GM19351 (cell line): ENCODE results near the gene PON2.
"Not testable (repeated sequence)": the region's sequence is repeated elsewhere in the genome, so short reads cannot be mapped to it uniquely, and the experiment has no call there.

ENCODE experiments used
- ATAC-seq: cut with Tn5 transposase; IDR thresholded peaks from one replicate; pipeline ENCODE4 v1.9.1; 2021; ENCODE audit warnings: mild to moderate bottlenecking, moderate library complexity; ENCODE audit not compliant: unreplicated experiment

The PON2 gene

DNA sequence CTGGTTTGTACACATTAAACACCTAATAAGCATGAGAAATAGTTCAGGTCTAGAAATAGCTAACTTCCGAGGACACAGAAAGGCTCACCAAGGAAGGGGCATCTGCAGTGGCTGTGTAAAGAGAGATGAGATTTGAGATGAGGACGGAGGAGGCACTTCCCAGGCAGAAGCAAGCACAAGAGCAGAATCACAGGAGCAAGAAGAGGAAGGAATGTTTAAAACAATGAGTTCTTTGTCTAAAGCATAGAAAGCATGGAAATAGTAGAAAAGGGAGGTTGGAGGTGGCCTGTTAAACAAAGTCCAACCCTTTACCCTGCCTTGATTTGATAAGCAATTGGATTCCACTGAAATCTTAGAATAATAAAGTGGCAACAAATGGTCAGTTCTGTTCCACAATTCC is 27.1 kb downstream of the PON2 start:
- no peak for ATAC-seq

DNA sequence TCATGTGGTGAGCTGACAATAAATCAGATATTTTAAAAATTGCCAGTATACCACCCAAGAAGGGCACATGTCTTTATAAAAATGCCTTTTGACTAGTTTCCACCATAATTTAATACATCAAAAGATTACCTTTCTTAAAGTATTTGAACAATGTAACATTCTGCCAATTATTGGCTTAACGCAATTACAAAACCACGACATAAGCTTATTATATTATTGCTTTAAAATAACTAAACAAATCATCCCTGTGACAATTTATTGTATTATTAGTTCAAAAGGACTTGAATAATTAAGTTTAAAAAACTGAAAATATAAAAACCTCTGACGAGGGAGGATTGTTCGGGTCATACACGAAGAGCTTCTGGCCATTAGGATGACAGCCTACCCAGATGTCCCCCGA is 29.0 kb downstream of the PON2 start:
- ATAC-seq: no peak

DNA sequence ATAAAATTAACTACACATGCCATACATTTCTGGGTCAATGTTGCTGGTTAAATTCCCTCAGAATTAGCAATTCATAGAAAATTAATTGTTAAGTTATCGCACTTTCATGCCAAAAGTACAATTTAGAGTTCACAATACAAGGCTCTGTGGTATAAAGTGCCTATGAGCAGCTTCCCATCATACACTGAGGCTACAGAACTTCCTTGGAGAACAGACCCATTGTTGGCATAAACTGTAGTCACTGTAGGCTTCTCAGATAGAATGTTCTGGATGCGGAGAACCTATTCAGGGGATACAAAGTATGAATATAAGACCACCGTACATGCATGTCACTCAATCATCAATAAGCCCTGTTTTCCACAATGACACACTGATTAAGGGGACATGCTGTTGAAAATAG is 29.6 kb downstream of the PON2 start:
- no peak for ATAC-seq

DNA sequence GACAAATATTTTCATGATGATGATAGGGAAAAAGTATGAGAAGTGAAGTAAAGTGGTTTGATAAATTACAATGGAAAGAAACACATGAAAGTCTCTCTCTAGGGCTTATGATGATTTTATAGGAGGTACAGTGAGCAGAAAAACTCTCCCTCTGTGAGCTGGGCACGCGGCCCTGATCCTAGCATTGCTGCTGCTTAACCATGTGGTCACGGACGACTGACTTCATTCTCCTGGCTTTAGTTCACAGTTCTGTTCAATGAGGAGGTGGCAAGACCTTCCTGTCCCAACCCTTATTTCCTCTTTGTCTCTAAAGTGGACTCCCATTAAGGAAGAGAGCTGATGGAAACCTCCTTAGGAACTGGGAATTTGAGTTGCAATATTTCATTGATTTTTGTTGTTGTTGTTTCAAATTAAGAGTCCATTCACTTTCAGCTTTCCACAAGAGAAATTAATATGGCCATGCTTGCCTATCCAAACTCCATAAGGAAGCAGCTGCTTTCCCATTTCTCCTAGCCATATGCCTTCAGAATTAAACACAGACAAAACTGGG is 30.4 kb downstream of the PON2 start:
- ATAC-seq: no peak

DNA sequence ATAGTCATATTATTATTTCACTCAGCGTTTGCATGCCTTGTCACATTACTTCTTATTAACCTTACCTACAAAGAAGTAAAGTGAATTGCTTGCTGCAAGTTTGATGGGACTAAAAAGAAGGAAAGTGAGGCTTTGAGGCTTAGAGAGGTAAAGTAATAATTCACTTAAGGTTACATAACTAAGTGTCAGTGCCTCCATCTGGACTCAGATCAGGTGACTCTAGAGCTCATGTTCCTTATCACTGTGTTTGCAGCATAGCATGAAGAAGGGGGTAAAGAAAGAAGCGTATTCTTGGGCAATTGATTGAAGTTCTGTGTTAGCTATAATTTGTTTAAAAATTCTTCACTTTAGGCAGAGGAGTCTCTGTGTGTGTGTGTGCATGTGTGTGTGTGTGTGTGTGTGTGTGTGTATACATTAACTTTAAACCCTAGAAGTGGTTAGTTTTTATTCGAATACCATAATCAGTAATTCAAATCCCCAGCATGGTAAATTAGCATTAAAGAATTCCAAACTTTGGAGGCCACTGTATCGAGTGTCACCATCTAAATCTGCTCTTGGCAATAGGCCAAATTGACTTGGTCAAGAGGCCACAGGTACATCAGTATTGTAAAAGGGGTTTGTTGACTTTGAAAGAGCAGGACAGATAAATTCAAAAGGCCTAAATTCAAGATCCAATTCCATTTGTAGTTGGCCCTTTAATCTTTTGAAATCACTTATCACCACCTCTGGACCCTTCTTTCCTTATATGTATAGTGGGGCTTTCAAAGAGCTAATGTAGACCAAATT is 36.5 kb downstream of the PON2 start:
- no peak for ATAC-seq

DNA sequence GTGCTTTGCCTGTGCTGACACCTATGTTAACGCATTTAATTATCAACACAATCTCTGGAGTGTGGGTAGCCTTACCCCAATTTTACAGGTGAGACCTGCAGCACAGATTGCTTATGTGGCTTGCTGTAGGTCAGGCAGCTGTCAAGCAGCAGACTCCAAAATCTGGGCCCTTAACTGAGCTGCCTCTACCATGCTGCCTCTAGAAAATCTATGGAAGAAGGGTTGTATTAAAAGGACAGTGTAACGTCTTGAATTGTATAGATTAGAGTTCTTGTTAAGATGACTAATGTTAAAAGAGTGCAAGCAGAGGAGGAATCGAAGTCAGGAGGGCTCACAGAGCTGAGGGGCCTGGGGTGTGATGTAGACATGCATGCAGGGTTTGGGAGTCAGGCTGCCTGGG is 37.4 kb downstream of the PON2 start:
- ATAC-seq: no peak

DNA sequence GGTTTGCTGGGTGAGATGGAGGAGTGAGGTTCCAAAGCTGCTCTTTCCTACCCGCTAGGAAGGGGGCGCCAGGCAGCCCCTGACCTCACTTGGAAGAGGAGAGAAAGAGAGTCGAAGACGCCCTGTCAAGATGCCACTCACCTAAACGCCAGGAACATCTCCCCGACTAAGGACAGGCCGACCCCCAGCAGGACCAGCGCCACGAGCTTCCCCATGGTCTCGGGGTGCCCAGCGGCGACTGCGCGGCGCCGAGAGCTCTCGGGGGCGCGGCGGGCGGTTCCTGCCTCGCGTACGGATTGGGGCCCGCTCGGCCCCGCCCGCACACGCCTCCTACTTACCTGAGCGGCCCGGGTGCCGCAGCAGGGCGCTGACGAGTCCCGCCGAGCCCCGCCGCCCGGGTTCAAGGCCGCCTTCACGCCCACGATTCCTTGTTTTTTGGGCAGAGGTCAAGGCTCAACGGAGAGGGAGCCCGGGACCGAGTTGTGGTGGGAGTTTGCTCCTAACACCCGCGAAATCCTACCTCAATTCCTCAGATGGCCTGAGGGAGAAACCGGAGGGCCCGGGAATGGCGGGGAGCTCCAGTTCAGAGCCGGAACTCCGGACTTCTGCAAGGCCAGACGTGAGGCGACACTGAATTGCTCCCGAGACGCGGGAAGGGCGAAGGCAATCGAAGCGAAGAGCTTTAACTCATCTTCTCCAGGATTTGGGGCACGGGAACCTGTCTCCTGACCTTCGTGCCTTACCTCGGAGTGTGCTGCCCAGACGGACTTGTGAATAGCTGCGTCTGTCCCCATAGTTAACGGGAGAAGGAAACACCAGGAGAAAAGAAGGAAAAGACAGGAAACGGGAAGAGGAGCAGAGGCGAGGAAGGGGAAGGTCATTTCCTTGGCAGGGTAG is 38.4 kb downstream of the PON2 start, which contains the start of gene PON3:
PON3 (minus strand) TSS at position 240 of the 897 bp plus-strand sequence; CDS start at position 215, 25 bp downstream.
- peak; percentile 52 for ATAC-seq

DNA sequence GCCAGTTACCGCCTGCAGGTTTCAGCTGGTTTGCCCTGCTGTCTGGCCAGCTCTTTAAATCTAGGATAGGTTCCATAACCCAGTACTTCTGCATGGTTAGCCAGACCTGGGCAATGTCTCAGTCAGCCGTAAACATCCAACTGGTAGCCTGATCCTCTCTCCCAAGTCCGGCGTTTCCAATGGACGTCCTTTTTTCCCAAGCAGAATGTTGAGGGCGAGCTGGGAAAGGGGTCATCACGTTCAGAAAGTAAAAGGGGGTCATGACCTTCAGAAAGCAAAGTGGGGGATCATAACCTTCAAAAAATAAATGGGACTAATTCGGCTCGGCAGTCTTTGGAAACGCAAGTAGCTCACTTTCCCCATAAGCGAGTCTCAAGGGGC is 39.1 kb downstream of the PON2 start:
- ATAC-seq: no peak

DNA sequence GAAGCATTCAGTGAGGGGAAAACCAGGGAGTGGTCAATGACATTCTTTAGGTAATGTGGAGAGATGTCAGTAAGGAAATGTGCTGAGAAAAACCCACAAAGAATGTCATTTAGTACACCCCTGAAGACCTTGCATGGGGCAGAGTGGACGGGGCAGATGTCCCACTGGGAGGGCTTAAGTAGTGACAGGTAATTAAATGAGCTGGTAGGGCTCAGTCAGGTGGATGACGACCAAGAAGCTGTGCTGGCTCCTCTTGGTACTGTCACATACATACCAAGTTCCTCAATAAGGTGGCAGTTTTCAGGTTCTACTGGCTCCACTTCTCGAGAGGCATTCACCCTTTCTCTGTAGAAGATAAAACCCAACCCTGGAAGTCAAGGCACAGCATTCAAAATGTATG is 40.5 kb downstream of the PON2 start:
- ATAC-seq: no peak

DNA sequence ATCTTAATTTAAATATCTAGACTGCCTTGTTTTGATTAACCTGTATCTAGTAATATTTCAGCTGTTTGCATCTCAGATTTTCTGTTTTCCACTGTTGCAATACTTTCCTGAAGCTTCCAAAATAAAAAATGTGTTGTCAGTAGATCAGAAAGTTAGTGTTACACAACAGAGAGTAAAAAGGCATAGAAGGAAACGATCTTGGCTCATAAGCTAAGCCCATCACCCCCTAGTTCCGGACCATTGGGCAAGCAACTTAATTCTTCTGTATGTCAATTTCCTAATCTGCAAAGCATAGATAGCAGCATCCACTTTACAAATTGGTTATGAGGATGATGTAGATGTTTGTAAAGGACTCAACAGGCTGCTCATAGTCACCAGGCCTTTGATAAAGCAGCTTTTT is 43.1 kb downstream of the PON2 start:
- no peak for ATAC-seq

DNA sequence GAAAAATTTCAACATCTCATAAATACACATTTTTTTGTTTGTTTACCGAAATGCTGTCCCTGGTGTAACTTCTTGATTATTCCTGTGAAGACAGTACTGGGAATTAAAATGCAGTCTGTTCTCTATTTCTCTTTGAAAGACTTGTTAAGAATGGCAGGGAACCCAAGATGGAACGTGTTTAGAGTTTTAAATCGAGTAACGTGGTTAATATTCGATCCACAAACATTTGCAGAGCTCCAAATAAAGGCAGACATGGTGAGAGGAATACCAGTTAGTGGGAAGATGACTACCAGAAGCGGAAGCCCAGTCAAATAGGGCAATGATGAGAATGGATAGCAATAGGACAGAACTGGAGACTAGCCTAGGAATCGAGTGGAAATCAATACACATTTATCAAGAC is 45.3 kb downstream of the PON2 start:
- ATAC-seq: no peak

DNA sequence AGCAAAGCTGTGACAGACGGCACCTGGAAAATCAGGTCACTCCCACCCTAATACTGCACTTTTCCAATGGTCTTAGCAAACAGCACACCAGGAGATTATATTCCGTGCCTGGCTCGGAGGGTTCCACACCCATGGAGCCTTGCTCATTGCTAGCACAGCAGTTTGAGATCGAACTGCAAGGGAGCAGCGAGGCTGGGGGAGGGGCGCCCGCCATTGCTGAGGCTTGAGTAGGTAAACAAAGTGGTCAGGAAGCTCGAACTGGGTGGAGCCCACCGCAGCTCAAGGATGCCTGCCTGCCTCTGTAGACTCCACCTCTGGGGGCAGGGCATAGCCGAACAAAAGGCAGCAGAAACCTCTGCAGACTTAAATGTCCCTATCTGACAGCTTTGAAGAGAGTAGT is 55.4 kb downstream of the PON2 start:
- not testable (repeated sequence) for ATAC-seq

DNA sequence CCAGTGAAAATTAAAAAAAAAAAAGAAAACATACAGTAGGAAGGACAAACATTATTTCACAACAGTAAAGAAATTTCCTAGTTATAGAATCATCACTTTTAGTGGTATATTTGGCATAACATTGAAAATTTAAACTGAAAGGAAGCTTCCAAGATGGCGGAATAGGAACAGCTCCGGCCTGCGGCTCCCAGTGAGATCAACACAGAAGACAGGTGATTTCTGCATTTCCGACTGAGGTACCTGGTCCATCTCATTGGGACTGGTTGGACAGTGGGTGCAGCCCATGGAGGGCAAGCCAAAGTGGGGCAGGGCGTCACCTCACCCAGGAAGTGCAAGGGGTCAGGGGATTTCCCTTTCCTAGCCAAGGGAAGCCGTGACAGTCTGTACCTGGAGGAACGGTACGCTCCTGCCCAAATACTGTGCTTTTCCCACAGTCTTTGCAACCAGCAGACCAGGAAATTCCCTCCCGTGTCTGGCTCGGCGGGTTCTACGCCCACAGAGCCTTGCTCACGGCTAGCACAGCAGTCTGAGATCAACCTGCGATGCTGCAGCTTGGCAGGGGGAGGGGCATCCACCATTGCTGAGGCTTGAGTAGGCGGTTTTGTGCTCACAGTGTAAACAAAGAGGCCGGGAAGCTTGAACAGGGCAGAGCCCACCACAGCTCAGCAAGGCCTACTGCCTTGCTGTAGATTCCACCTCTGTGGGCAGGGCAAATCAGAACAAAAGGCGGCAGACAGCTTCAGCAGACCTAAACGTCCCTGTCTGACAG is 58.0 kb downstream of the PON2 start:
- no peak for ATAC-seq

DNA sequence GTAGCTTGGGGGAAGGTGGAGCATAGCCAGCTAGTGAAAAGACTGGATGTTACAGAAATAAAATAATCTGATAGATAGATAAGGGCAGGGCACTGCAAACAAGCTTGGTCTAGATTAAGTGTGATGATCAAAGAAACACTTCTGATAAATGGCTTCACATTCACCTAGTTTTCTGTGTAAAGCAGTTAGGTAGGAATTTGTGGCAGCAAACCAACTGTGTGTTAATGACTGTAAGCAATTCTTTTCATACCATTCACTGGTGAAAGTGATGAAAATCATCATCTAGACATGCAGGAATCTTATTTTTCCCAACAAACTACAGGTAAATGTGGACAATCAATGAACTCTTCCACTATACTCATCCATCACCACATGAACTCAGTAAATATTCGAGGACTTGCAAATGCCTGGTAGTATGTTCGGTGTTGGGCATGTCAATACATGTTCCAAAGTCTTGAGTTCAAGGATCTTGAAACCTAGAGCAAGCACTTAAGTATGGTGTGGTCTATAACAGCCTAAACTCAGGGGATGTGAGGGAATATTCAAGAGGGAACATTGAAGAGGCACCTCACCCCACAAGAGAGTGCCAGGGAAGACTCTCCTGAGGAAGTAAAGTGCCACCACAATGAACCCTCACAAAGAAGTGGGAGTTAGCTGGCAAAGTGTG is 59.1 kb downstream of the PON2 start:
- ATAC-seq: no peak

DNA sequence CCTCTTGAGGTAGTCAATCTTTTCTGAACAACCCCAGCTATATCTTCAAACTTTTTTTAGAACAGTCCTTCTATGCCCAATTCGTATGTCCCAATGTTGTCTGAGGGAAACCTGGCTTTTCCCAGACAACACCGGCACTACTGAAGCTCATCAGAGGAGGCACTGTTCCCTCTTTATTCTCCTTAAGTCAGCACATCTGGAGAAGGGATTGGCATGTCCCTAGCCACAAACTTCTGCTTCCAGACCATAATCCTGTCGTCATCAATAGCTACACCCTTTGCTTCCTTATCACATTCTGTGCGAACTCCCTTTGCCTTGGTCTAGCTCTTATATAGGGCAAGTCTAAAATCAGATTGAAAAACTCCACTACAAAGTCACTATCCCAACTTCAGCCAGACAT is 61.5 kb downstream of the PON2 start:
- ATAC-seq: no peak

DNA sequence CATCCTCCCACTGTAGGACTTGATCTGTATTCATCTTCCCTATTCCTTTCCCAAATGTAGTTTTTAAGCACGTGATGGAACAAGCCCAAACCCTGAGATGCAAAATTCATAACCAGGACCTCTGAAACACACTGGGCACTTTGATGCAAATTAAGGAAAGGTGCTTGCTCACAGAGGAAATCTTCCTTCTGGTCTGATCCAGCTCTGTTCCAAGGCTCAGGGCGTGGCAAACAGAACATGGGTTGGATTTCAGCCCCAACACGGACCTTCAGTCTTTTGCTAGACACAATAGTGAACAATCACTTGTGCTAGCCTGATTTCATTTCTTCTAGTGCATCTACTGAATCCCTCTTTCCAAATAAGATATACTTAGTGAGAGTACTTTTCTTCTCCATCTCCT is 66.6 kb downstream of the PON2 start:
- no peak for ATAC-seq

DNA sequence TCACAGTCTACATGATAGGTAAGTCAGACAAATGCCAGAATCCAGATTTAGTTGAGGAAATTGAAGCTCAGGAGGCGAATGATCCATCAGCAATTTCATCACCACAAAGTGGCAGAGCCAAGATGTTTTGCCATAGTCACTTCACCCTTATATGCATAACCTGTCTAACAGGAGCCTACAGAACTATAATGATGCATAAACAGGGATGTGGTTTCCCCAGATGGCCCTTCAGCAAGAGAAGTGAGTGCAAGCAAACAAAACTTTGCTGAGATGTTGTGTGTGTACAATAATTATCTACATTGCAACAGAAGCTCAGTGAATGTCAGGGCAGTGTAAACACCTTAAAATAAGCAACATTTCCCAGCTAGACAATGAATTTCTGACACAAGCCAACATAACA is 67.2 kb downstream of the PON2 start:
- no peak for ATAC-seq

DNA sequence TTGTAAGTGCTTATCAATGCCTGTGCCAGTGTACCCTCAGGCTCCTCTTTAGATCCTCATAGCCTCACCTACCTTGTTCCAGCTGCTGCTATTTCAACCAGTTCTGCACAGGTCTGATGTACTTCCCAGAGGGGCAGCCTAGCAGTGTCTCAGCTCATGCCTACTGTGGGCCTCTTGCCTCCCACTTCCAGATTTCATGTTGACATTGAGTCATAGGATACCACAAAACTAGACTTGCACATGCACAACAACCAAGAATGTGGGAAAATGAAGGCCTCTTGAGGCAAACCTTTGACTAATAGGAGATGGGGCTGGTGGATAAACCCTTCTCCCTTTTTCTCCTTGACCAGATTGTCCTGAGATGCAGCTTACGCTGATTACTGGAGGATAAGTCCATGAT is 69.7 kb downstream of the PON2 start:
- no peak for ATAC-seq

DNA sequence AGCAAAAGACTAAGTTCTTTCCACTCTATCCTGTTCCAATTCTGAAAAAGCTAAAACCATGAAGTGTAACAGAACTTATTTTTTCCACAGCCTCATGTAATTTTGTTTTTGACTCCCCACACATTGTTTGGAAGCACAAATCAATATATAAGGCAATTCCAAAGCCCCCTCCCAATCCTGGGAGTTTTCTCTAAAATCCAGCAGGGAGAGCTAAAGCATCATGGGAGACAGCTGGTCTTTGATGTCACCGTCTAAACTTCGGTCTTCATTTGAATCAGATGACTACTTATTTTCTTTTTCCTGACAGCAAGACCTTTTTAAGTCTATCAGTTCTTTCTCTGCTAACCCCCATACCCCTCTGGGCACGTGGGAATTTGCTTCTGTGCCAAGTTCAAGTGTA is 77.2 kb downstream of the PON2 start:
- no peak for ATAC-seq
